Peyer's patch (tissue), 4 donors: ENCODE results near the gene VTA1.

ENCODE experiments used
- POLR2A ChIP-seq, 2 donors: fragments of 450-650 bp; IDR thresholded peaks; one replicate each; pipeline ENCODE4 v1.5.1; 2017; ENCODE audit warnings: antibody characterized with exemption in 2 of 2, mild to moderate bottlenecking in 2 of 2, moderate library complexity in 2 of 2
- TF ChIP-seq, protein P1 (sequence below), 6 experiments: fragments of 450-650 bp in 4 of 6; fragments of 200-600 bp in 2 of 6; sonication (generic) in 1 of 6; IDR thresholded peaks; one replicate each; pipeline ENCODE4 v1.5.1; 2017 to 2019; ENCODE audit warnings: antibody characterized with exemption in 6 of 6, mild to moderate bottlenecking in 3 of 6, moderate library complexity in 1 of 6

- TF ChIP-seq, protein P1, sequence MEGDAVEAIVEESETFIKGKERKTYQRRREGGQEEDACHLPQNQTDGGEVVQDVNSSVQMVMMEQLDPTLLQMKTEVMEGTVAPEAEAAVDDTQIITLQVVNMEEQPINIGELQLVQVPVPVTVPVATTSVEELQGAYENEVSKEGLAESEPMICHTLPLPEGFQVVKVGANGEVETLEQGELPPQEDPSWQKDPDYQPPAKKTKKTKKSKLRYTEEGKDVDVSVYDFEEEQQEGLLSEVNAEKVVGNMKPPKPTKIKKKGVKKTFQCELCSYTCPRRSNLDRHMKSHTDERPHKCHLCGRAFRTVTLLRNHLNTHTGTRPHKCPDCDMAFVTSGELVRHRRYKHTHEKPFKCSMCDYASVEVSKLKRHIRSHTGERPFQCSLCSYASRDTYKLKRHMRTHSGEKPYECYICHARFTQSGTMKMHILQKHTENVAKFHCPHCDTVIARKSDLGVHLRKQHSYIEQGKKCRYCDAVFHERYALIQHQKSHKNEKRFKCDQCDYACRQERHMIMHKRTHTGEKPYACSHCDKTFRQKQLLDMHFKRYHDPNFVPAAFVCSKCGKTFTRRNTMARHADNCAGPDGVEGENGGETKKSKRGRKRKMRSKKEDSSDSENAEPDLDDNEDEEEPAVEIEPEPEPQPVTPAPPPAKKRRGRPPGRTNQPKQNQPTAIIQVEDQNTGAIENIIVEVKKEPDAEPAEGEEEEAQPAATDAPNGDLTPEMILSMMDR (IDR thresholded peaks at IDR 0.05) = no peak
- no peak for TF ChIP-seq POLR2A (IDR thresholded peaks at IDR 0.05)
These were observed 79.7 kb downstream of the VTA1 start for GRCh38 chr6:142226731-142227130.
